HG03135 (cell line): ENCODE measurements around the gene CDH4.

Experiments
- ATAC-seq: cut with Tn5 transposase; IDR thresholded peaks from one replicate; pipeline ENCODE4 v1.9.1; 2021; ENCODE audit warnings: mild to moderate bottlenecking, moderate library complexity; ENCODE audit not compliant: unreplicated experiment

The CDH4 gene

DNA sequence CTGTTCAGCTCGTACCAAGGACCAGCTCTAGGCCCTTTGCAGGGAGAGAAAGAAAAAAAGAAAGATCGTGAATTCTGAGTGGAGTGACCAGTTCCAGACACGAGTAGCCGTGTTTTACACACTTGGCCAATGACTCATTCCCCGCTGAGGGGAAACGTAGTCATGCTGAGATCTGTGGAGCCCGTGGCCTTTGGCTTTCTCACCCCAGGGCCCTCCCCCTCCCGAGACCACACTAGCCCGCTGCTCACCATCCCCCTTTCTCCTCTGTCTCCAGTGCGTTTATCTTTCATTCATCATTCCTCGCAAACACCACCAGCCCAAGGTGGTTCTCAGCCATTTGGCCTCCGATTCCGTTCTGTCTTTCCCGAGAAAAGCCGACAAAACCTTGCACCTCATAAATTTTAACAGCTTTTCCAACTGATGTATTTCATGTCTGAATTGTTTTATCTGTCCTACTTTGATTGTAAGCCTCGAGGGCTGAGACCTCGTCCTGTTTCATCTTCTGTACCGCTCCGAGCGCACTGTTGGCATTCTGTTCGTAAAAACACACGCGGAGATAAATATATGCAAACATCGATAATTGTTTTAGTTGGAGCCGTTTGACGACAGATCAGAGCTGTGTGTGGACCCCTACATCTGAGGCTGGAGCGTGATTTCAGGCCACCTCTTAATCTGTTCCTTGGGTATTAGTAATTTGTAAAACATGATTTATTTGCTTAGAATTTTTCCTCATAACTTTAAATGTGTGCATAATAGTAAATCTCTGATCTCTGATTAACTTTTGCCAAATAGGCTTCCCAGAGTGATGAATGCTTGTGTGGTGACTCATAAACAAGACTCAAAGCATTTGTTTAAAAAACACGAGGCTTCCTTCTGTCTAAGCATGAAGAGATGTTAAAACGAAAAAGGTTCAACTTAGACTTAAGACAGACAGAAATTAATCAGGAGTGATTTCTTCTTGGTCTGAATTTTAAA lies 336.6 kb downstream of the CDH4 start:
- ATAC-seq, result no peak

DNA sequence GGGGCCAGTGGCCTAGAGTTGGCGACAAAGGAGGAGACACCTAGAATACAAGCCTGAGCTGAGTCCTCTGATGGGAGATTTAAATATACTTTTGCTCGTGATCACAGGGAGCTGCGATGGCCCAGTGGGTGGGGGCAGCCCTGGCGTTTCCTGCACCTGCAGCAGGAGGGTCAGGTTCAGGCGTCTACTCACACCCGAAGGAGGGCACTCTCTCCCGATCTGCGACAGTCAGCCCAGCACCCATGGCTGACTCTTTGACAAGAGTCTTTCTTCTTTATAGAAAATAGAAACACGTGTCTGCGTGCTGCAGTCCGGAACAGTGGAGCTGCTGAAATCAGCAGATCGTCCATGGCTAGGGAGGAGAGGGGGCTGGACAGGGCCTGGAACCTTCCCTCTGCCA lies 338.2 kb downstream of the CDH4 start:
- ATAC-seq, result no peak

GRCh38 chr20:61593516-61593915 lies 341.5 kb downstream of the CDH4 start:
- no peak for ATAC-seq

DNA sequence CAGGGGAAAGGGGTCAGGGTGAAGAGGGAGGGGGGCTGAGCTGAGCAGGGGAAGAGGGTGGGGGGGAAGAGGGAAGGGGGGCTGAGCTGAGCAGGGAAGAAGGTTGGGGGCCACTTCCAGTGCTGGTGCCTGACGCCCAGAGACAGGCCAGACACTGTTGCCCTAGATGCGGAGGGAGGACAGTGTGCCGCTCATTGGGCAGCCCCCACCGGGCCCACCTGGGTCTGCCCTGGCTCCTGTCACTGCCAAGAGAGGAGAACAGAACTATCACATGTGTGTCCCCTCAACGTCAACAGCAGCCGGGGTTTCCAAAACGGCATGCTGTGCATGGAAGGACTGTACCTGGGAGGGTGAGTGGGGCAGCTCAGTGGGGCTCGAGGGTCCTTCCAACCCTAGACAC lies 342.1 kb downstream of the CDH4 start:
- no peak for ATAC-seq

GRCh38 chr20:61595216-61595615 lies 343.2 kb downstream of the CDH4 start:
- no peak for ATAC-seq

- no peak for ATAC-seq
These were observed 344.7 kb downstream of the CDH4 start for GRCh38 chr20:61596687-61597330.

GRCh38 chr20:61597996-61598395 lies 345.9 kb downstream of the CDH4 start:
- ATAC-seq, result no peak

DNA sequence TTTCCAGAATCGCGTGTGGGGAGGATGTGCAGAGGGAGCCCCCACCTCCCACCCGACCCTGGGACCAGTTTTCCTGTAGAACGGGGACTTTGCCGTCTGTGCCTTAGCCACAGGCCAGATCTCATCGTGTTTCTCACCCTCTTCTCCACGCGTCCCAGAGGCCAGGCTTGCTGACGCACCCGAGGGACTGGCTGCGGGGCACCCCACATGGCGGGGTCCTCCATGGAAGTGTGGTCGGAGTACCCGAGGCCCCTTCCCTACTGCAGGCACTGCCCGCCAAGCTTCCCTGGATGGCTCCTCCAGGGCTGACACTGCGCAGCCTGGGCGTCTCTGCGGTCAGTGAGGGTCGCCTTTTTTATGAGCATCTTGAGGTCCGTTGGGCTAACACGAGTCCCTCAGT lies 346.5 kb downstream of the CDH4 start:
- ATAC-seq, result no peak

GRCh38 chr20:61599061-61599531 lies 347.0 kb downstream of the CDH4 start:
- ATAC-seq, result no peak

- ATAC-seq, result no peak
These were observed 347.5 kb downstream of the CDH4 start for GRCh38 chr20:61599541-61599992.

DNA sequence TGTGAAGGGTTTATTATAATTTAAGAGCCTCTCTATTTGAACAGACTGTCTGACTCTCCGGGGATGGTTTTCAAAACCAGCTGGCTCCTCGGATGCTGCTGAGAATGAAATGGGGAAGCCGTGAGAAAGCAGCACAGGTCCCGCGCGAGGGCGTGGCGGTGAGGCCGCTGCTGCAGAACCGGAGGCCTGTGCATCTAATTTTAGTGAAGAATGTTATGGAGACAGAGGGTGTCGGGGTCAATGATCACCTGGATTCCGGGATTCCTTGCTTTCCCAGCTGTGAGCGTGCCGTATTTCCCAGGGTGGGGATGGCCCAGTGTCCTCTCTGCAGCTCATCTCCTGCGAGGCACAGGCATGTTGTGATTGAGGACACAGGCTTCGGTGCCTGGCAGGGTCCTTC lies 348.0 kb downstream of the CDH4 start:
- ATAC-seq, result no peak

- no peak for ATAC-seq
These were observed 349.3 kb downstream of the CDH4 start for GRCh38 chr20:61601361-61601760.

DNA sequence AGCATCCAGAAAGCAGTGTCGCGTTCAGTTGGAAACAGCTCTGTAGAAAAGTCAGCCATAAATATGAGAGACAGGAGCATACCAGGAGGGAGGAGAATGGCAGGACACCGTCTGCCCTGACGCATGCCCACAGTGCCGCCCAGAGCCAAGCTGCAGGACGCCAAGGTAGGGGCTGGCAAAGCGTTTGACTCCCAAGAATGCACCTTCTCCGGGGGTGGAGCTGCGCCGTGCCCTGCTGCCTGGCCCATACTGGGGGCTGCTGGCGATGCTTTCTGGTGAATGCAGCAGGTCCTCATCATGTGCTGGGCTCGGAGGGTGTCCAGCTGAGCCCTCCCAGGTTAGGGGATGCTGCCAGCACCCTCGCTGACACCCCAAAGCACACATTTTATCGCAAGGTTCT lies 349.8 kb downstream of the CDH4 start:
- no peak for ATAC-seq

- ATAC-seq, result no peak
These were observed 351.7 kb downstream of the CDH4 start for GRCh38 chr20:61603715-61604114.

DNA sequence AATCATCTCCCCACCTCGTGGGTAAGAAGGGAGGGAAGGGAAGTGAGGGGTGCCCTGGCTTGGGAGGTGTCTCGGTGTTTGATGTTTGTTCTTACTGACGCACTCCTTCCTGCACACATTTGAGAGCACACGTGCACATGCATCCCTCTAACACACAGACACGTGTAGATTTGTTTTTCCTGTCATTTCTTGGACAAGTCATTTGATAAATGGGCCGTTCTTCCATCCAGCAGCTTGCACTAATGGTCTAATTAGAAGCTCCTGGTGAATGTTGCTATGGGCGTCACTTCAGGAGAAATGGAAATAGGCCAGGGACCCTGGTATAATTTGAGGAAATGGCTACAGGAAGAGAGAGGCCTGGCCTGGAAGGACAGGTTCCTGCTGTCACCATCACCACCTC lies 352.5 kb downstream of the CDH4 start:
- ATAC-seq, result no peak

- no peak for ATAC-seq
These were observed 353.2 kb downstream of the CDH4 start for GRCh38 chr20:61605283-61605682.

DNA sequence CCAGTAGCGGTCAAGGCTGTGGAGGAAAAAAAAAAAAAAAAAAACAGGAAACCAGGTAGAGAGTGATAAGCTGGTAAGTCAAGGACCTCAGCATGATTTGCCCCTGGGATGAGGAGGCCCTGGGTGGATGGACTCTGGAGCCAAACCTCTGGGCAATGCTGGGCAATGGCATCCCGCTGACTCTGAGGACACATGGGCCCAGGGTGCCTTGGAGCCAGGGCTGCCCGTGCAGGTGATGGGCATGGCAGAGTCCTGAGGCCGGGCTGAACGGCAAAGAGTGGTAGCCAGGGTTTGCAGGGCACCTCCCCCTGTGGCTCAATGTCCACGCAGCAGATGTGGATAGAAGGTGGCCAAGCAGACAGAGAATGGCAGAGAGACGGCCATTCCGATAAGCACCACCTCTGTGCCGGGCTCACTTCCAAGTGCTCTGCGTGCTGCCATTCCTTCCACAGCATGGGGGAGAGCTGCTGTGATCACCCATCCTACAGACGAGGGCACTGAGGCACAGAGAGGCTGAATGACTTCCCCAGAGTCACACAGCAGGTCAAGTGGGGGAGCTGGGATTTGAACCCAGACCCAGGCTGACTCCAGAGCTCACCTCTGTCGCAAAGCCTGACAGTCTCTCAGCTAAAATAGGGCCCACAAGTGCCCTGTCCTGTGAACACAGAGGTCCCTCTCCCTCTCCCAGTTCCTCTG lies 353.9 kb downstream of the CDH4 start:
- no peak for ATAC-seq

- no peak for ATAC-seq
These were observed 356.4 kb downstream of the CDH4 start for GRCh38 chr20:61608275-61609085.

GRCh38 chr20:61609461-61609860 lies 357.4 kb downstream of the CDH4 start:
- no peak for ATAC-seq

DNA sequence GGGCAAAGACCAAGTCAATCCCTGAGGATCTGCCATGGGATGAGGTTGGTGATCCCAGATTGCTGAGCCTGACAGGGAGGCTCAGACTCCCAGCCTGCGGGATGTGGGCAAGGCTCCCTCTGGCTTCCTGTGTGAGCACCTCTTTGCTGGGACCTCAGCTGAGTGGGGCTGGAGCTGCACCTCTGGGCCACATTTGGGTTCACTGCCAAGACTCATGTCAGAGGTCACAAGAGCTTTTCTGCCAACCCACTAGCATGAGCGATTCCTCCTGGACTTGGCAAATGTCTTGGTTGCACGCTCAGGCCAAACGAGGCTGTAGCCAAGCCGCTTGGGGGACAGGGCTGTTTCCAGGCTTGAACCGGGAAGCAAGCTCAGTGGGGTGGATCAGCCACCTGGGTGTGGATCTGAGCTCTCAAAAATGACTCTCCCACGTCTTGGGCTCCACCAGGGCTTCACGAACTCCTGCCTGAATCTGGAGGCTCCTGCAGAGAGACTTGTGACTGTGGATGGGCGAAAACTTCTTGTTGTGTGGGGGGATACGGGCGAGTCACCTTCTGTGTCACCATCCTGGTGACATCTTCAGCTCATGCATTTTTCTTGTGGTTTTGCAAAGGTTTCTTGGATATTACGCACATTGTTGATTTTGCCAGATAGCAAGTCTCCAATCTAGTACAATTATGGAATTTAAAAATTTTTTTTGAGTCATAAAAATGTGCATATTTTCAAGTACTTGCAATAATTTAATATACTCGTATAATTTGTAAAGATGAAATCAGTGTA lies 359.5 kb downstream of the CDH4 start:
- ATAC-seq, result no peak
